Measurements from ENCODE around the gene ZNF747. TPM values are rescaled to one million over a fixed set of nuclear protein-coding genes. Genes with fewer than 3 reads are reported as not detected.
A peak's percentile ranks its signal among the peaks of the same experiment; 100 is the strongest.

ZNF747 gene
- total RNA-seq, 2 donors from 2014 or later = 15.5 to 17.1 TPM

DNA sequence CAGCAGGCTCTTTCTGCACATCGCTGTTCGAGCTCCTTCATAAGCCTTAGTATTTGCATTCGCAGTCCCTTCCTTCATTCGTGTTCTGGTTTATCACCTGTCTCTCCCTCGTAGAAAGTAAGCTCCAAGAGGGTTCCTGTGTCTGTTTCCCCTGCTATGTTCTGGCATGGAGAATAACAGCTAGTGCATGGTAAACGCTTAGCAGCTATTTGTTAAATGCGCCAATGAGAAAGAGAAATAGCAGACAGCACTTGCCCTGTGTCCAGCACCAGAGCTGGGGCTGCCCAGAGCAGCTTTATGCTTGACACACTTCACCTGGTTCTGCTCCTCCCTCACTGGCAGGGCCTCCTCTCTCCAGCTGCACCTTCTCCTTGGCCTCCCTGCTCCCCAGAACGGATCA lies 31.3 kb upstream of the ZNF747 start:
- H3K9me3 ChIP-seq (ENCODE audit: control insufficient read depth, low read length) = no peaks in the 10 kb centered on the region
- H3K27ac ChIP-seq (ENCODE audit: low read depth, low read length) = no peak overlapping the region
- no peak overlapping the region for H3K9ac ChIP-seq (ENCODE audit: extremely low read depth, low read length, poor library complexity, severe bottlenecking)
- WGBS, 2 experiments (ENCODE audit: insufficient coverage in 1 of 2, insufficient read length in 1 of 2) = 82 to 90% methylated on average over 7 to 8 of the region's 8 CpGs
- H3K4me1 ChIP-seq (ENCODE audit: control insufficient read depth, insufficient read depth, low read length) = peaks cover 6% of the 10 kb centered on the region
- no peaks in the 10 kb centered on the region for H3K27me3 ChIP-seq (ENCODE audit: control insufficient read depth, insufficient read depth, low read length, poor library complexity, severe bottlenecking)
- H3K4me3 ChIP-seq (ENCODE audit: low read length) = no peak overlapping the region
- TF ChIP-seq, protein P1, sequence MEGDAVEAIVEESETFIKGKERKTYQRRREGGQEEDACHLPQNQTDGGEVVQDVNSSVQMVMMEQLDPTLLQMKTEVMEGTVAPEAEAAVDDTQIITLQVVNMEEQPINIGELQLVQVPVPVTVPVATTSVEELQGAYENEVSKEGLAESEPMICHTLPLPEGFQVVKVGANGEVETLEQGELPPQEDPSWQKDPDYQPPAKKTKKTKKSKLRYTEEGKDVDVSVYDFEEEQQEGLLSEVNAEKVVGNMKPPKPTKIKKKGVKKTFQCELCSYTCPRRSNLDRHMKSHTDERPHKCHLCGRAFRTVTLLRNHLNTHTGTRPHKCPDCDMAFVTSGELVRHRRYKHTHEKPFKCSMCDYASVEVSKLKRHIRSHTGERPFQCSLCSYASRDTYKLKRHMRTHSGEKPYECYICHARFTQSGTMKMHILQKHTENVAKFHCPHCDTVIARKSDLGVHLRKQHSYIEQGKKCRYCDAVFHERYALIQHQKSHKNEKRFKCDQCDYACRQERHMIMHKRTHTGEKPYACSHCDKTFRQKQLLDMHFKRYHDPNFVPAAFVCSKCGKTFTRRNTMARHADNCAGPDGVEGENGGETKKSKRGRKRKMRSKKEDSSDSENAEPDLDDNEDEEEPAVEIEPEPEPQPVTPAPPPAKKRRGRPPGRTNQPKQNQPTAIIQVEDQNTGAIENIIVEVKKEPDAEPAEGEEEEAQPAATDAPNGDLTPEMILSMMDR (conservative IDR thresholded peaks at IDR 0.05) = no peak
- H3K4me3 Mint-ChIP-seq = no peak overlapping the region
- no peaks in the 10 kb centered on the region for H3K36me3 ChIP-seq (ENCODE audit: control insufficient read depth, insufficient read depth, low read length)
- no peak for DNase-seq
- H3K4me1 Mint-ChIP-seq = peaks cover 7% of the 10 kb centered on the region
- H3K27ac Mint-ChIP-seq = no peak overlapping the region
- H3K36me3 Mint-ChIP-seq (ENCODE audit: low read depth) = no peaks in the 10 kb centered on the region
- H3K9me3 Mint-ChIP-seq = no peaks in the 10 kb centered on the region
- peaks cover 25% of the 10 kb centered on the region for H3K27me3 Mint-ChIP-seq (ENCODE audit: insufficient read depth)

DNA sequence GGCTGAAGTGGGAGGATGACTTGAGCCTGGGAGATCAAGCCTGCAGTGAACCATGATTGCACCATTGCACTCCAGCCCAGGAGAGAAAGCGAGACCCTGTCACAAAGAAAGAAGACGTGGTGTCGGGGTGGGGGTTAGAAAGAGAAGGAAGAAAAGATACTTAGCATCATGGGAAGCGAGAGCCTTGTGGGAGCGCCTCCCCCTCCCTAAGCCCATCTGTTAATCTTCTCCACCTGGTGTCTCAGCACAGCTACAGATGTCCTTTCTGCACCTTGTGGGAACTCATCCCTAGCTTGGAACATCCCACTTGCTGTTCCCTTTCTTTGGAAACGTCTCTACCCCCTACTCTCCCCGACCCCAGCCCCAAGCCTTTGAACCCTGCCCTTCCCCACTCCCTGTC lies 30.9 kb upstream of the ZNF747 start:
- Histone ChIP-seq H3K9me3 (ENCODE audit: control insufficient read depth, low read length) (no peaks in the 10 kb centered on the region), H3K27me3 (ENCODE audit: control insufficient read depth, insufficient read depth, low read length, poor library complexity, severe bottlenecking) (no peaks in the 10 kb centered on the region), H3K4me3 (ENCODE audit: low read length) (no peak overlapping the region), H3K36me3 (ENCODE audit: control insufficient read depth, insufficient read depth, low read length) (no peaks in the 10 kb centered on the region), H3K4me1 (ENCODE audit: control insufficient read depth, insufficient read depth, low read length) (peaks cover 6% of the 10 kb centered on the region), H3K27ac (ENCODE audit: low read depth, low read length) (no peak overlapping the region), H3K9ac (ENCODE audit: extremely low read depth, low read length, poor library complexity, severe bottlenecking) (no peak overlapping the region)
- Mint-ChIP-seq H3K36me3 (ENCODE audit: low read depth) (no peaks in the 10 kb centered on the region), H3K9me3 (no peaks in the 10 kb centered on the region), H3K4me3 (no peak overlapping the region), H3K27ac (no peak overlapping the region), H3K4me1 (peaks cover 4% of the 10 kb centered on the region), H3K27me3 (ENCODE audit: insufficient read depth) (peaks cover 27% of the 10 kb centered on the region)
- no peak for DNase-seq
- TF ChIP-seq, protein P1 (conservative IDR thresholded peaks at IDR 0.05) = no peak
- WGBS, 2 experiments (ENCODE audit: insufficient coverage in 1 of 2, insufficient read length in 1 of 2) = 81 to 83% methylated on average over 5 to 7 of the region's 7 CpGs

DNA sequence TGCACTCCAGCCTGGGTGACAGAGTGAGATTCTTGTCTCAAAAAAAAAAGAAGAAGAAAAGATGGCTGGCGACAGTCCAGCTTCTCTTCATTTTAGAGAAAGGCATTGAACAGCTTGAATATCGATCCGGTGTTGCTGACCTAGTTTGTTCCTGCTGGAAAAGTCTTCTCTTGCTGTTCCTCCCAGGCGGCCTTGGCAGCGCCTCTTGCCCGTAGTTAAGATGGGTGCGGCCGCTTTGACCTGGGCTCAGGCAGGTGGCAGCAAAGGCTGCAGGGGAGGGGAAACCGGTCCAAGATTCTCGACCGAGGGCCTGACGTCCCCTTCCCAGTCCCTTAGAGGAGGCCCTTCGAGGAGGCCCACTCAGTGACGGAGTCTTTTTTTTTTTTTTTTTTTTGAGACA lies 27.4 kb upstream of the ZNF747 start:
- Mint-ChIP-seq H3K27me3 (ENCODE audit: insufficient read depth) (peaks cover 24% of the 10 kb centered on the region), H3K27ac (no peak overlapping the region), H3K36me3 (ENCODE audit: low read depth) (no peaks in the 10 kb centered on the region), H3K4me3 (peak overlapping the region; percentile 58), H3K4me1 (no peaks in the 10 kb centered on the region), H3K9me3 (no peaks in the 10 kb centered on the region)
- no peak for DNase-seq
- WGBS, 2 experiments (ENCODE audit: insufficient coverage in 1 of 2, insufficient read length in 1 of 2) = 90 to 96% methylated on average over 10 to 14 of the region's 14 CpGs
- no peaks in the 10 kb centered on the region for H3K27me3 ChIP-seq (ENCODE audit: control insufficient read depth, insufficient read depth, low read length, poor library complexity, severe bottlenecking)
- no peaks in the 10 kb centered on the region for H3K9me3 ChIP-seq (ENCODE audit: control insufficient read depth, low read length)
- H3K4me3 ChIP-seq (ENCODE audit: low read length) = no peak overlapping the region
- no peaks in the 10 kb centered on the region for H3K4me1 ChIP-seq (ENCODE audit: control insufficient read depth, insufficient read depth, low read length)
- TF ChIP-seq, protein P1 (conservative IDR thresholded peaks at IDR 0.05) = no peak
- H3K27ac ChIP-seq (ENCODE audit: low read depth, low read length) = no peak overlapping the region
- no peaks in the 10 kb centered on the region for H3K36me3 ChIP-seq (ENCODE audit: control insufficient read depth, insufficient read depth, low read length)
- no peak overlapping the region for H3K9ac ChIP-seq (ENCODE audit: extremely low read depth, low read length, poor library complexity, severe bottlenecking)

All from endodermal cell (in vitro differentiated cells).